Ectodermal cell (in vitro differentiated cells): Measurements from ENCODE around the gene SMURF2.
"Not testable (repeated sequence)": the region's sequence is repeated elsewhere in the genome, so short reads cannot be mapped to it uniquely, and the experiment has no call there.

ENCODE experiments used
- H3K27ac ChIP-seq: 2 replicates; pipeline ENCODE4 v1.7.0; 2013; ENCODE audit warnings: mild to moderate bottlenecking, low read depth, low read length; ENCODE audit not compliant: insufficient read depth, poor library complexity, severe bottlenecking
- H3K27me3 ChIP-seq: 2 replicates; pipeline ENCODE4 v1.7.0; 2013; ENCODE audit warnings: mild to moderate bottlenecking, low read length; ENCODE audit not compliant: insufficient read depth, control insufficient read depth, poor library complexity, severe bottlenecking
- H3K36me3 ChIP-seq: one replicate; pipeline ENCODE4 v1.7.0; 2013; ENCODE audit warnings: low read length; ENCODE audit not compliant: control insufficient read depth, insufficient read depth
- H3K4me1 ChIP-seq: one replicate; pipeline ENCODE4 v1.7.0; 2013; ENCODE audit warnings: low read length; ENCODE audit not compliant: control insufficient read depth, insufficient read depth
- H3K4me3 ChIP-seq: 2 replicates; pipeline ENCODE4 v1.7.0; 2013; ENCODE audit warnings: low read depth, low read length, control low read depth; ENCODE audit not compliant: insufficient read depth
- H3K9me3 ChIP-seq: 2 replicates; pipeline ENCODE4 v1.7.0; 2013; ENCODE audit warnings: mild to moderate bottlenecking, low read length, moderate library complexity; ENCODE audit not compliant: control insufficient read depth
- WGBS, 2 experiments: methylation state at CpG; one replicate each; pipeline ENCODE4 v1.1.7; 2013; ENCODE audit warnings: missing lambda C conversion rate in 2 of 2; 5-methylcytosine and 5-hydroxymethylcytosine counted together

Gene SMURF2

GRCh38 chr17:64617125-64617780 is 44.9 kb downstream of the SMURF2 start:
- Histone ChIP-seq H3K4me1 (no peaks in the 10 kb centered on the region), H3K27me3 (no peaks in the 10 kb centered on the region), H3K4me3 (no peak overlapping the region), H3K9me3 (no peaks in the 10 kb centered on the region), H3K27ac (no peak overlapping the region), H3K36me3 (no peaks in the 10 kb centered on the region)
- WGBS, 2 experiments: 90 to 94% methylated on average over 5 of the region's 5 CpGs

- Histone ChIP-seq H3K36me3 (no peaks in the 10 kb centered on the region), H3K27ac (no peak overlapping the region)
Observed at GRCh38 chr17:64615028-64615677, 47.0 kb downstream of the SMURF2 start.

GRCh38 chr17:64614266-64615027 is 47.7 kb downstream of the SMURF2 start:
- WGBS, 2 experiments: 97 to 100% methylated on average over 1 to 2 of the region's 2 CpGs
- H3K9me3 ChIP-seq: no peaks in the 10 kb centered on the region
- H3K27me3 ChIP-seq: no peaks in the 10 kb centered on the region
- no peak overlapping the region for H3K27ac ChIP-seq
- no peak overlapping the region for H3K4me3 ChIP-seq
- H3K36me3 ChIP-seq: no peaks in the 10 kb centered on the region
- peaks cover 3% of the 10 kb centered on the region for H3K4me1 ChIP-seq

More at GRCh38 chr17:64615028-64615677, 47.0 kb downstream of the SMURF2 start:
- Histone ChIP-seq H3K4me1 (peaks cover 3% of the 10 kb centered on the region), H3K4me3 (no peak overlapping the region), H3K9me3 (no peaks in the 10 kb centered on the region), H3K27me3 (no peaks in the 10 kb centered on the region)
- 94 to 100% methylated on average over 3 of the region's 3 CpGs for WGBS, 2 experiments

GRCh38 chr17:64611369-64611768 is 50.7 kb downstream of the SMURF2 start:
- Histone ChIP-seq H3K36me3 (no peaks in the 10 kb centered on the region), H3K4me1 (peaks cover 3% of the 10 kb centered on the region), H3K4me3 (no peak overlapping the region), H3K27ac (no peak overlapping the region), H3K9me3 (no peaks in the 10 kb centered on the region), H3K27me3 (no peaks in the 10 kb centered on the region)
- WGBS, 2 experiments: 89 to 92% methylated on average over 7 of the region's 7 CpGs

- H3K27me3 ChIP-seq, H3K9me3 ChIP-seq, H3K4me1 ChIP-seq, H3K27ac ChIP-seq, H3K36me3 ChIP-seq, H3K4me3 ChIP-seq: not testable (repeated sequence)
- WGBS, 2 experiments: 100% methylated on average over 1 to 2 of the region's 2 CpGs
Observed at GRCh38 chr17:64610244-64610643, 51.9 kb downstream of the SMURF2 start.

GRCh38 chr17:64608571-64608981 is 53.5 kb downstream of the SMURF2 start:
- Histone ChIP-seq H3K27me3 (no peaks in the 10 kb centered on the region), H3K4me1 (peaks cover 3% of the 10 kb centered on the region)
- 90 to 92% methylated on average over 2 of the region's 2 CpGs for WGBS, 2 experiments

GRCh38 chr17:64607862-64608565 is 54.1 kb downstream of the SMURF2 start:
- Histone ChIP-seq H3K27ac (no peak overlapping the region), H3K27me3 (no peaks in the 10 kb centered on the region), H3K4me1 (peaks cover 3% of the 10 kb centered on the region), H3K36me3 (no peaks in the 10 kb centered on the region), H3K4me3 (no peak overlapping the region), H3K9me3 (no peaks in the 10 kb centered on the region)
- 89 to 99% methylated on average over 1 to 2 of the region's 2 CpGs for WGBS, 2 experiments

More at GRCh38 chr17:64608571-64608981, 53.5 kb downstream of the SMURF2 start:
- no peaks in the 10 kb centered on the region for H3K9me3 ChIP-seq
- H3K36me3 ChIP-seq: no peaks in the 10 kb centered on the region
- H3K4me3 ChIP-seq: no peak overlapping the region
- H3K27ac ChIP-seq: no peak overlapping the region

- not testable (repeated sequence) for H3K4me1 ChIP-seq, H3K36me3 ChIP-seq, H3K27me3 ChIP-seq, H3K27ac ChIP-seq, H3K4me3 ChIP-seq, H3K9me3 ChIP-seq
- WGBS, 2 experiments: 90% methylated on average over 12 of the region's 12 CpGs
Observed at GRCh38 chr17:64604532-64604931, 57.6 kb downstream of the SMURF2 start.

- Histone ChIP-seq H3K36me3 (no peaks in the 10 kb centered on the region), H3K27ac (no peak overlapping the region), H3K4me1 (no peaks in the 10 kb centered on the region), H3K9me3 (no peaks in the 10 kb centered on the region), H3K27me3 (no peaks in the 10 kb centered on the region), H3K4me3 (no peak overlapping the region)
- 90 to 91% methylated on average over 1 of the region's 1 CpG for WGBS, 2 experiments
Observed at GRCh38 chr17:64603987-64604386, 58.1 kb downstream of the SMURF2 start.

GRCh38 chr17:64599827-64600226 is 62.3 kb downstream of the SMURF2 start:
- Histone ChIP-seq H3K9me3 (no peaks in the 10 kb centered on the region), H3K27me3 (no peaks in the 10 kb centered on the region), H3K36me3 (no peaks in the 10 kb centered on the region), H3K4me1 (no peaks in the 10 kb centered on the region), H3K4me3 (no peak overlapping the region), H3K27ac (no peak overlapping the region)
- 83 to 91% methylated on average over 1 of the region's 1 CpG for WGBS, 2 experiments
